ENCODE data around the gene FMOD.

DNA sequence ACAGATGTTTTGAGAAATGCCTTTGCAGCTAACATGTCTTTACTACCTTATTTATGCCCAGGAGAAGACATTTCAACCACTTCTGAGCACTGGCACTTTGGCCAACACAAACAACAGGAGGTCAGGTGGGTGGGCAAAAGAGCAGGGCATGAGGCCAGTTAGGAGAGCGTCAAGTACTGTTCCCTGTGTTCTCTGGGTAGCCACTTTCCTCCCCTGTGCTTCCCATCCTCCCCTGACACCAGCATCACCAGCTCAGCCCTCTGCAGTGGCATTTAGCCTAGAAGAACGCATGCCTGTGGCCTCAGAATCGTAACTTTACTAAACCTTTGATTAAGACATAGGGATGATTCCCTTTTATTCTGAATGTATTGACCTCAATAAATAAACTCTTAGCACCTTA lies 27.3 kb downstream of the FMOD start:
- no peak for TF ChIP-seq EZH2 (IDR thresholded peaks at IDR 0.05; ENCODE audit: borderline replicate concordance, low read depth, low read length, poor library complexity, severe bottlenecking)
- TF ChIP-seq, protein P1, sequence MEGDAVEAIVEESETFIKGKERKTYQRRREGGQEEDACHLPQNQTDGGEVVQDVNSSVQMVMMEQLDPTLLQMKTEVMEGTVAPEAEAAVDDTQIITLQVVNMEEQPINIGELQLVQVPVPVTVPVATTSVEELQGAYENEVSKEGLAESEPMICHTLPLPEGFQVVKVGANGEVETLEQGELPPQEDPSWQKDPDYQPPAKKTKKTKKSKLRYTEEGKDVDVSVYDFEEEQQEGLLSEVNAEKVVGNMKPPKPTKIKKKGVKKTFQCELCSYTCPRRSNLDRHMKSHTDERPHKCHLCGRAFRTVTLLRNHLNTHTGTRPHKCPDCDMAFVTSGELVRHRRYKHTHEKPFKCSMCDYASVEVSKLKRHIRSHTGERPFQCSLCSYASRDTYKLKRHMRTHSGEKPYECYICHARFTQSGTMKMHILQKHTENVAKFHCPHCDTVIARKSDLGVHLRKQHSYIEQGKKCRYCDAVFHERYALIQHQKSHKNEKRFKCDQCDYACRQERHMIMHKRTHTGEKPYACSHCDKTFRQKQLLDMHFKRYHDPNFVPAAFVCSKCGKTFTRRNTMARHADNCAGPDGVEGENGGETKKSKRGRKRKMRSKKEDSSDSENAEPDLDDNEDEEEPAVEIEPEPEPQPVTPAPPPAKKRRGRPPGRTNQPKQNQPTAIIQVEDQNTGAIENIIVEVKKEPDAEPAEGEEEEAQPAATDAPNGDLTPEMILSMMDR (conservative IDR thresholded peaks at IDR 0.05; ENCODE audit: low read depth, low read length): no peak

Data from A673 (cell line).